Fibroblast of lung (primary cell): ENCODE measurements around the gene PHF21A. TPM values are rescaled to one million over a fixed set of nuclear protein-coding genes. Genes with fewer than 3 reads are reported as not detected.
A peak's percentile ranks its signal among the peaks of the same experiment; 100 is the strongest.

Experiments used
- DNase-seq, 2 donors: peaks; one replicate each; pipeline versions ENCODE4 v3.0.0 to v3.0.0-alpha.2; 2010; ENCODE audit warnings: low read depth in 2 of 2
- H2AFZ ChIP-seq: 2 replicates; pipeline ENCODE4 v1.5.1; 2012; ENCODE audit warnings: low read length, control low read depth, inconsistent platforms
- H3K27ac ChIP-seq: 2 replicates; pipeline ENCODE4 v1.5.1; 2011; ENCODE audit warnings: low read length, control low read depth; ENCODE audit not compliant: insufficient read depth
- H3K27me3 ChIP-seq: 2 replicates; pipeline ENCODE4 v1.5.1; 2011; ENCODE audit warnings: mild to moderate bottlenecking, low read length; ENCODE audit not compliant: control insufficient read depth, insufficient read depth
- H3K36me3 ChIP-seq: 2 replicates; pipeline ENCODE4 v1.5.1; 2011; ENCODE audit warnings: low read length; ENCODE audit not compliant: control insufficient read depth, insufficient read depth
- H3K4me1 ChIP-seq: 2 replicates; pipeline ENCODE4 v1.5.1; 2011; ENCODE audit warnings: low read length; ENCODE audit not compliant: control insufficient read depth, insufficient read depth; ENCODE audit errors: extremely low read depth
- H3K4me2 ChIP-seq: 2 replicates; pipeline ENCODE4 v1.5.1; 2011; ENCODE audit warnings: low read length, control low read depth; ENCODE audit not compliant: insufficient read depth; ENCODE audit errors: extremely low read depth
- H3K4me3 ChIP-seq, 4 experiments: fragments of 200-600 bp in 1 of 4; sonication (generic) in 1 of 4; replicated peaks in 1 of 4; 2 replicates each; pipeline ENCODE4 v1.5.1; 2011 to 2016; ENCODE audit warnings: low read length in 4 of 4, low read depth in 3 of 4, mild to moderate bottlenecking in 3 of 4, control low read depth in 2 of 4, inconsistent platforms in 1 of 4, mixed read lengths in 1 of 4; ENCODE audit not compliant: insufficient read depth in 1 of 4; ENCODE audit errors: control extremely low read depth in 1 of 4
- H3K79me2 ChIP-seq: 2 replicates; pipeline ENCODE4 v1.5.1; 2012; ENCODE audit warnings: mild to moderate bottlenecking, low read length, inconsistent platforms; ENCODE audit not compliant: control insufficient read depth, insufficient read depth
- H3K9ac ChIP-seq: 2 replicates; pipeline ENCODE4 v1.5.1; 2011; ENCODE audit warnings: mild to moderate bottlenecking, low read length, control low read depth; ENCODE audit not compliant: insufficient read depth
- H3K9me3 ChIP-seq: 2 replicates; pipeline ENCODE4 v1.5.1; 2012; ENCODE audit warnings: low read depth, low read length; ENCODE audit not compliant: control insufficient read depth, insufficient read depth
- H4K20me1 ChIP-seq: 2 replicates; pipeline ENCODE4 v1.5.1; 2011; ENCODE audit warnings: low read length; ENCODE audit not compliant: control insufficient read depth, insufficient read depth; ENCODE audit errors: extremely low read depth
- EZH2 ChIP-seq: IDR thresholded peaks from 2 replicates; pipeline ENCODE4 v1.5.1; 2012; ENCODE audit warnings: low read length, control low read depth, mild to moderate bottlenecking; ENCODE audit errors: missing control alignments
- polyA plus RNA-seq, 2 donors: library from polyadenylated mRNA; depleted of rRNA in 1 of 2; stranded (reverse) in 1 of 2; unstranded in 1 of 2; fragments of >200 nt; gene quantifications; 2 replicates each; pipeline ENCODE4 v1.2.1, GENCODE V29; 2011 to 2012; ENCODE audit warnings: missing spikeins in 1 of 2
- total RNA-seq: library from RNA; depleted of rRNA; stranded (reverse); fragments of >200 nt; gene quantifications from 2 replicates; pipeline ENCODE4 v1.2.1, GENCODE V29; 2014
- TF ChIP-seq, protein P1 (sequence below), 2 donors: IDR thresholded peaks in 1 of 2; conservative IDR thresholded peaks in 1 of 2; 1 replicate in 1 of 2; 2 replicates in 1 of 2; pipeline ENCODE4 v1.5.1; 2011 to 2012; ENCODE audit warnings: low read length in 2 of 2, control low read depth in 1 of 2, inconsistent platforms in 1 of 2, low read depth in 1 of 2, mild to moderate bottlenecking in 1 of 2

PHF21A gene
- total and polyA plus RNA-seq, 2 donors (not counting 1 experiment from before 2014, with no cell fraction given), result 18.5 to 21.0 TPM

DNA sequence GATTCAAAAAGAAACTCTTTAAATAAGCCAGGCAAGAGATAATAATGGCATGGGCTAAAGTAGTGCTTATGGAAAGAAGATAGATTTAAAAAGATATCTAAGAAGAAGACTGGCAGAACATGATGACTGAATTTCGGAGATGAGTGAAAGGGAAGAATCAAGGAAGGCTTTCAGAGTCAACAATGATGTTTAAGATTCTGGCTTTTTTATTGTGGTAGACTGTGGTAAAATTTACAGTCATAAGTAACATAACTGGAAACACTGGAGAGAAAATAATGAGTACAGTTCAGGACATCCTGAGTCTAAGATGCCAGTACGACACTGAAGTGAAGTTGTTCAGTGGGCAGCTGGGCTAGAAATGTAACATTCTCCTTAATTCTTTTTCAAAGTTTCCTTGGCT is 85.2 kb downstream of the PHF21A start:
- no peaks in the 10 kb centered on the region for H3K36me3 ChIP-seq
- H3K9ac ChIP-seq, result no peak overlapping the region
- TF ChIP-seq, protein P1, sequence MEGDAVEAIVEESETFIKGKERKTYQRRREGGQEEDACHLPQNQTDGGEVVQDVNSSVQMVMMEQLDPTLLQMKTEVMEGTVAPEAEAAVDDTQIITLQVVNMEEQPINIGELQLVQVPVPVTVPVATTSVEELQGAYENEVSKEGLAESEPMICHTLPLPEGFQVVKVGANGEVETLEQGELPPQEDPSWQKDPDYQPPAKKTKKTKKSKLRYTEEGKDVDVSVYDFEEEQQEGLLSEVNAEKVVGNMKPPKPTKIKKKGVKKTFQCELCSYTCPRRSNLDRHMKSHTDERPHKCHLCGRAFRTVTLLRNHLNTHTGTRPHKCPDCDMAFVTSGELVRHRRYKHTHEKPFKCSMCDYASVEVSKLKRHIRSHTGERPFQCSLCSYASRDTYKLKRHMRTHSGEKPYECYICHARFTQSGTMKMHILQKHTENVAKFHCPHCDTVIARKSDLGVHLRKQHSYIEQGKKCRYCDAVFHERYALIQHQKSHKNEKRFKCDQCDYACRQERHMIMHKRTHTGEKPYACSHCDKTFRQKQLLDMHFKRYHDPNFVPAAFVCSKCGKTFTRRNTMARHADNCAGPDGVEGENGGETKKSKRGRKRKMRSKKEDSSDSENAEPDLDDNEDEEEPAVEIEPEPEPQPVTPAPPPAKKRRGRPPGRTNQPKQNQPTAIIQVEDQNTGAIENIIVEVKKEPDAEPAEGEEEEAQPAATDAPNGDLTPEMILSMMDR (conservative IDR thresholded peaks at IDR 0.05 in 1 of 2, IDR thresholded peaks at IDR 0.05 in 1 of 2; ENCODE audit: low read depth in 1 of 2, low read length in 2 of 2), result no peak
- TF ChIP-seq EZH2, result no peak
- H4K20me1 ChIP-seq, result no peaks in the 10 kb centered on the region
- no peak overlapping the region for H3K27ac ChIP-seq
- H3K4me2 ChIP-seq, result no peak overlapping the region
- no peak for DNase-seq
- H3K9me3 ChIP-seq, result no peaks in the 10 kb centered on the region
- no peak overlapping the region for H2AFZ ChIP-seq
- H3K4me3 ChIP-seq, result no peak overlapping the region
- no peaks in the 10 kb centered on the region for H3K27me3 ChIP-seq
- no peaks in the 10 kb centered on the region for H3K79me2 ChIP-seq
- H3K4me1 ChIP-seq, result no peaks in the 10 kb centered on the region

DNA sequence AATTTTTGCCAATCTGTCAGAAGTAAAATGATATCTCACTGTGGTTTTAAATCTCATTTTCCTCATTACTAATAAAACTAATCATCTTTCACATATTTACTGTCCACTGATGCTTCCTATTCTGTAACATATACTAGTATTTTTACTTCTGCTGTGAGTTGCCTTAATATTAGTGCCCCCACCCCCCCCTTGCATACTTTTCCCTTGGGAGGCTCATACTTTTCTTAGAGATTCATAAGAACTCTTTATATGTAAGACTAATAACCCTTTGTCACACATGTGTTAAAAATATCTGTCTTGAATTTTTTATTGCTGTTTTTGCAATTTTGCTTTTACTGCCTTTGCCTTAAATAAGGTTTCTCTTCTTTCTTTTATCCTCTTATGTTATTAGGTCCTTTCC is 87.2 kb downstream of the PHF21A start:
- no peaks in the 10 kb centered on the region for H3K79me2 ChIP-seq
- H2AFZ ChIP-seq, result no peak overlapping the region
- no peaks in the 10 kb centered on the region for H3K36me3 ChIP-seq
- H3K9me3 ChIP-seq, result no peaks in the 10 kb centered on the region
- no peaks in the 10 kb centered on the region for H3K27me3 ChIP-seq
- no peak overlapping the region for H3K4me3 ChIP-seq
- TF ChIP-seq EZH2, result no peak
- TF ChIP-seq, protein P1 (conservative IDR thresholded peaks at IDR 0.05 in 1 of 2, IDR thresholded peaks at IDR 0.05 in 1 of 2; ENCODE audit: low read depth in 1 of 2, low read length in 2 of 2), result no peak
- H3K4me2 ChIP-seq, result no peak overlapping the region
- no peak overlapping the region for H3K27ac ChIP-seq
- no peaks in the 10 kb centered on the region for H3K4me1 ChIP-seq
- no peaks in the 10 kb centered on the region for H4K20me1 ChIP-seq
- H3K9ac ChIP-seq, result no peak overlapping the region
- DNase-seq, result no peak

DNA sequence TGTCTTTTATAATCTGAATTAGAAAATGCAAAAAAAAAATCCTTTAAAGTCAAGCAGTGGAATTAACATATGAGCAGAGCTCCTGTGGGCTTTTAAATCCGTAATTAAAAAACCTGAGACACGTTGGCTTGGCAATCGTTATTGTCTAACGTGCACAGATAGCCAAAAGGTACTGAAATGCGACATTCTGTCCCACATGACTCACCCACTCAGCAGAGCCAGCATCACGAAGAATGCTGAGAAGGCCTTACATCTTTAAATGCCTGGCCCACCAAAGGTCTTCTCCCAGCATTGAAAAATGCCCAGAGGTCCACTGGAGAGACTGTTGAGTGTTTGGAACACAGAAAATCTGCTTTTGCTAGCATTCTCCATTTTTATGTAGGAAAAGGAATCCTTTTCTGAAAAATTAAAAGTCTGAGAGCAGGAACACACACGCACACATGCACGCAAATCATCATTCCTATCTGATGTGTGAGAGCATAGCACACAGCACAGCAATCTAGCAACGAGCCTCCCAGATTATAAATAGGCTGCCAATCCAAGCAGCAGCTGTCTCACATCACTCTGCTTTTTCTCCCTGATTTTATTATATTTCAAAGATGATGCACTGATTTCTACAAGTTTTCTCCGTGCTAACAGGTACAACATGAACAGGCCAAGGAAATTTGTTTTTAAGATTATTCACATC is 94.5 kb downstream of the PHF21A start:
- H3K27ac ChIP-seq, result peak overlapping the region; percentile 58
- TF ChIP-seq EZH2, result no peak
- TF ChIP-seq, protein P1 (conservative IDR thresholded peaks at IDR 0.05 in 1 of 2, IDR thresholded peaks at IDR 0.05 in 1 of 2; ENCODE audit: low read depth in 1 of 2, low read length in 2 of 2), result no peak
- H3K4me1 ChIP-seq, result peaks cover 5% of the 10 kb centered on the region
- no peaks in the 10 kb centered on the region for H3K79me2 ChIP-seq
- H4K20me1 ChIP-seq, result no peaks in the 10 kb centered on the region
- H2AFZ ChIP-seq, result no peak overlapping the region
- H3K9ac ChIP-seq, result no peak overlapping the region
- peak overlapping the region; percentile 13 for H3K4me2 ChIP-seq
- DNase-seq, result peak in 1 of 2 donors; percentile 79
- no peaks in the 10 kb centered on the region for H3K36me3 ChIP-seq
- no peaks in the 10 kb centered on the region for H3K27me3 ChIP-seq
- no peak overlapping the region for H3K4me3 ChIP-seq
- H3K9me3 ChIP-seq, result no peaks in the 10 kb centered on the region
